Pancreas (tissue), 10 donors: ENCODE data around the gene KLK10. TPM values are rescaled to one million over a fixed set of nuclear protein-coding genes. Genes with fewer than 3 reads are reported as not detected.

Experiments used
- ATAC-seq, 4 donors: fragments of 200-7000 bp; cut with Tn5 transposase; one replicate each; pipeline versions ENCODE4 v1.8.0 to v1.9.1; 2020; ENCODE audit warnings: mild to moderate bottlenecking in 4 of 4, moderate library complexity in 4 of 4
- DNase-seq, 6 donors: peaks; one replicate each; pipeline ENCODE4 v3.0.0-alpha.2; 2020
- FAIRE-seq: peaks from 2 replicates; lab custom pipeline; 2012; peaks lifted over from hg19 to GRCh38; lab: Jason Lieb, UNC
- H3K27ac ChIP-seq, 4 donors: fragments of 200-600 bp; sonication (generic); 1 replicate in 3 of 4; 2 replicates in 1 of 4; pipeline versions ENCODE4 v1.5.0 to v1.8.0; 2020
- H3K27me3 ChIP-seq, 4 donors: fragments of 200-600 bp; one replicate each; pipeline ENCODE4 v1.8.0; 2021
- H3K36me3 ChIP-seq, 3 donors: fragments of 200-600 bp; sonication (generic) in 1 of 3; one replicate each; pipeline versions ENCODE4 v1.5.0 to v1.8.0; 2020 to 2021
- H3K4me1 ChIP-seq, 3 donors: fragments of 200-600 bp; one replicate each; pipeline ENCODE4 v1.8.0; 2021
- H3K4me3 ChIP-seq, 4 donors: fragments of 200-600 bp; sonication (generic) in 2 of 4; one replicate each; pipeline versions ENCODE4 v1.5.0 to v1.8.0; 2020 to 2021
- H3K9me3 ChIP-seq, 4 donors: fragments of 200-600 bp; one replicate each; pipeline ENCODE4 v1.8.0; 2021
- WGBS, 2 donors: extraction: QIAGEN DNeasy Blood & Tissue Kit; methylation state at CpG; one replicate each; pipeline ENCODE4 v1.1.7; 2013; 5-methylcytosine and 5-hydroxymethylcytosine counted together
- intact Hi-C, 3 donors: fragments of 100-400 bp; cut with DNase I; formaldehyde crosslinking; loops; one replicate each; pipeline versions ENCODE4 v1.11.1 to v1.14.2; 2022
- polyA plus RNA-seq, 2 donors: library from polyadenylated mRNA; stranded (reverse); fragments of 200-250 nt; gene quantifications; one replicate each; pipeline ENCODE4 v1.2.3, GENCODE V29; 2013
- total RNA-seq, 6 donors: library from RNA; stranded (reverse); fragmentation: NEBNext Ultra II Directional in 4 of 6; extraction: Animal tissue kit (Norgen Biotek cat#: 25700) in 4 of 6; gene quantifications; one replicate each; pipeline versions ENCODE4 v1.2.1 to v1.2.4, GENCODE V29; 2021 to 2023
- TF ChIP-seq, protein P1 (sequence below), 4 donors: fragments of 200-600 bp; sonication (generic) in 3 of 4; IDR thresholded peaks; one replicate each; pipeline versions ENCODE4 v1.5.0 to v1.8.0; 2021; ENCODE audit warnings: antibody characterized with exemption in 4 of 4
- donor health status: healthy with polysubstance abuse.
- donor health status: DM: no; HTN: no; CAD: no; lungs with moderate emphysema.
- donor health status: DM: no; HTN: no; CAD: no.
- donor health status: control.
- donor health status: control.
- donor health status: Bipolar disorder and iron deficiency.
- donor health status: DM: yes; HTN: yes; CAD: no.
- donor health status: DM: no; HTN: no; CAD: no.
- donor health status: DM: no; HTN: no; CAD: no.
- donor health status: DM: yes; HTN: yes; CAD: no.

Gene KLK10
- total and polyA plus RNA-seq, 8 donors = 0.15 to 1.7 (median 0.51) TPM

DNA sequence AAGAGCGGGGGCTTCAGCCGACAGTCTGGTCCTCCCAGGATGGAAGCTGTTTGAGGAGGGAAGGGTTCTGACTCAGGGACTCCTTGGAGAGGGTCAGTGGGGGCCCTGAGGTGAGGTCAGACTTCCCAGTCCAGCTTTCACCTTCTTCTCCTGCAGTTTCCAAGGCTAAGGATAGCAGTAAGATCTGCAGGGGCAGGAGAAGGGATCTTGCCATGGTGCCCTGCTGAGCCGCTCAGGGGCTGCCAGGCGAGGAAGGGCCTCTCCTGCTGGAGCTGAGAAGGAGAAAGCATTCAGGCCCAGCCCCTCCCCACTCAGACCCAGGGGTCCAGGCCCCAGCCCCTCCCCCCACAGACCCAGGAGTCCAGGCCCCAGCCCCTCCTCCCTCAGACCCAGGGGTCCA, 37.3 kb downstream of the KLK10 start:
- no peak overlapping the region for H3K27ac ChIP-seq
- TF ChIP-seq, protein P1, sequence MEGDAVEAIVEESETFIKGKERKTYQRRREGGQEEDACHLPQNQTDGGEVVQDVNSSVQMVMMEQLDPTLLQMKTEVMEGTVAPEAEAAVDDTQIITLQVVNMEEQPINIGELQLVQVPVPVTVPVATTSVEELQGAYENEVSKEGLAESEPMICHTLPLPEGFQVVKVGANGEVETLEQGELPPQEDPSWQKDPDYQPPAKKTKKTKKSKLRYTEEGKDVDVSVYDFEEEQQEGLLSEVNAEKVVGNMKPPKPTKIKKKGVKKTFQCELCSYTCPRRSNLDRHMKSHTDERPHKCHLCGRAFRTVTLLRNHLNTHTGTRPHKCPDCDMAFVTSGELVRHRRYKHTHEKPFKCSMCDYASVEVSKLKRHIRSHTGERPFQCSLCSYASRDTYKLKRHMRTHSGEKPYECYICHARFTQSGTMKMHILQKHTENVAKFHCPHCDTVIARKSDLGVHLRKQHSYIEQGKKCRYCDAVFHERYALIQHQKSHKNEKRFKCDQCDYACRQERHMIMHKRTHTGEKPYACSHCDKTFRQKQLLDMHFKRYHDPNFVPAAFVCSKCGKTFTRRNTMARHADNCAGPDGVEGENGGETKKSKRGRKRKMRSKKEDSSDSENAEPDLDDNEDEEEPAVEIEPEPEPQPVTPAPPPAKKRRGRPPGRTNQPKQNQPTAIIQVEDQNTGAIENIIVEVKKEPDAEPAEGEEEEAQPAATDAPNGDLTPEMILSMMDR (IDR thresholded peaks at IDR 0.05) = no peak
- no peak overlapping the region for H3K4me3 ChIP-seq
- no peaks in the 10 kb centered on the region for H3K9me3 ChIP-seq
- no peaks in the 10 kb centered on the region for H3K36me3 ChIP-seq
- no peaks in the 10 kb centered on the region for H3K4me1 ChIP-seq
- no peak for ATAC-seq
- WGBS, 2 donors = 72 to 76% methylated on average over 4 of the region's 4 CpGs
- no peaks in the 10 kb centered on the region for H3K27me3 ChIP-seq
- FAIRE-seq = no peak
- no peak for DNase-seq
- intact Hi-C loops = no loop called here

DNA sequence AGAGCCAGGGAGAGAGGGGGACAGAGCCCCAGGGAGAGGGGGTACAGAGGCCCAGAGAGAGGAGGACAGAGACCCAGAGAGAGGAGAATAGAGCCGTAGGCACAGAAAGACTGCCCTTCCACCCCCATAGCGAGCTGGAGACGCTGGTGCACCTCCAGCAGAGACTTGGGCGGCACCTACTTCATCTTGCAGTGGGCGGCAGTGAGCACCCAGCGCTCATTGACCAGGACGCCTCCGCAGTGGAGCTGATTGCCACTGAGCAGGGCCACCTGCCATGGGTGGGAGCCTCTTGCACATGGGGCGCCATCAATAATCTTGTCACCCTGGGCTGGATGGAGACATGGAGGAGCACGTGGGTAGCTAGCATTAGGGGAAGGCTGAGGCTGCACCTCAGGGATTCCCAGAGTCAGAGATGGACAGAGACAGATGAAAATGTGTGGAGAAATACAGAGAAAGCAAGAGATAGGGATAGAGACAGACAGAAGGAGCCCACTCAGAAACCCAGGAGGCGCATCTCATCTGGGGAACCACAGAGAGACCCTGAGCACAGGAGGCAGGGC, 37.8 kb downstream of the KLK10 start:
- 48 to 49% methylated on average over 11 of the region's 11 CpGs for WGBS, 2 donors
- no peaks in the 10 kb centered on the region for H3K4me1 ChIP-seq
- no peak for ATAC-seq
- H3K4me3 ChIP-seq = no peak overlapping the region
- no peak for DNase-seq
- H3K36me3 ChIP-seq = no peaks in the 10 kb centered on the region
- no peak overlapping the region for H3K27ac ChIP-seq
- H3K9me3 ChIP-seq = no peaks in the 10 kb centered on the region
- intact Hi-C loops = no loop called here
- TF ChIP-seq, protein P1 (IDR thresholded peaks at IDR 0.05) = no peak
- H3K27me3 ChIP-seq = no peaks in the 10 kb centered on the region
- FAIRE-seq = no peak

DNA sequence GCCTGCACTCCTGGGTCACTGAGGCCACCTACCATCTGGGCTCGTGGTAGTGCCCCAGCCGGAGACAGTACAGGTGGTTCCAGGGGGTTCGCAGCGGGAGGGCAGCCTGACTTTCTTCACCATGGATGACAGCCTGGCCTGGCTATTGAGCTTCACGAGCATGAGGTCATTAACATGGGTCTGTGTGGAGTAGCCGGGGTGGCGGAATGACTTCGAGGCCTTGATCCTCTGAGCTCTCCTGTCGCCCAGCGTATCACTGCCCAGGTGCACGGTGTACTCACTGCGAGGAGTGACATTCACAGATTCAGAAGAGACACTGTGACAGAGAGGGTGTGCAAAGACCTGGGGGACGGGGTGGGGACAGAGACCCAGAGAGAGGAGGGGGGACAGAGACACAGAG, 39.3 kb downstream of the KLK10 start:
- TF ChIP-seq, protein P1 (IDR thresholded peaks at IDR 0.05) = no peak
- no peak overlapping the region for H3K27ac ChIP-seq
- H3K9me3 ChIP-seq = no peaks in the 10 kb centered on the region
- ATAC-seq (no peak), DNase-seq (no peak), FAIRE-seq (no peak)
- 42 to 49% methylated on average over 13 of the region's 13 CpGs for WGBS, 2 donors
- H3K4me3 ChIP-seq = no peak overlapping the region
- no peaks in the 10 kb centered on the region for H3K4me1 ChIP-seq
- intact Hi-C loops = no loop called here
- H3K36me3 ChIP-seq = no peaks in the 10 kb centered on the region
- H3K27me3 ChIP-seq = peaks cover 0 to 3% (median 0%) of the 10 kb centered on the region in 4 donors

DNA sequence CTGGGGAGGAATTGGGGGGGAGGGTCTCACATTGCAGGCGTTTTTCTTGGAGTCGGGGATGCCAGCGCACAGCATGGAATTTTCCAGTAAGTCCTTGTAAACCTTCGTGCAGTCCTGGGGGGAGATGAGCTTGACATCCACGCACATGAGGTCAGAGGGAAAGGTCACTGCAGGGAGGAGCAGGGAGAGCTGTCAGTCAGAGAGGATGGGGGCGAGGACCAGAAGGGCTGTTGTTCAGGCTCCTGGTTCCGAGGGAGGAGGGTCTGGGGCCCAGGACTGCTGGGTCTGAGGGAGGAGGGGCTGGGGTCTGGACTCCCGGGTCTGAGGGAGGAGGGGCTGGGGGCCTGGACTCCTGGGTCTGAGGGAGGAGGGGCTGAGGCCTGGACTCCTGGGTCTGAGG, 39.8 kb downstream of the KLK10 start:
- Histone ChIP-seq H3K4me1 (no peaks in the 10 kb centered on the region), H3K36me3 (no peaks in the 10 kb centered on the region), H3K9me3 (no peaks in the 10 kb centered on the region), H3K27me3 (peaks cover 0 to 3% (median 0%) of the 10 kb centered on the region in 4 donors), H3K27ac (no peak overlapping the region), H3K4me3 (no peak overlapping the region)
- DNase-seq = no peak
- 34 to 35% methylated on average over 8 of the region's 8 CpGs for WGBS, 2 donors
- no peak for FAIRE-seq
- TF ChIP-seq, protein P1 (IDR thresholded peaks at IDR 0.05) = no peak
- intact Hi-C loops = no loop called here
- no peak for ATAC-seq

DNA sequence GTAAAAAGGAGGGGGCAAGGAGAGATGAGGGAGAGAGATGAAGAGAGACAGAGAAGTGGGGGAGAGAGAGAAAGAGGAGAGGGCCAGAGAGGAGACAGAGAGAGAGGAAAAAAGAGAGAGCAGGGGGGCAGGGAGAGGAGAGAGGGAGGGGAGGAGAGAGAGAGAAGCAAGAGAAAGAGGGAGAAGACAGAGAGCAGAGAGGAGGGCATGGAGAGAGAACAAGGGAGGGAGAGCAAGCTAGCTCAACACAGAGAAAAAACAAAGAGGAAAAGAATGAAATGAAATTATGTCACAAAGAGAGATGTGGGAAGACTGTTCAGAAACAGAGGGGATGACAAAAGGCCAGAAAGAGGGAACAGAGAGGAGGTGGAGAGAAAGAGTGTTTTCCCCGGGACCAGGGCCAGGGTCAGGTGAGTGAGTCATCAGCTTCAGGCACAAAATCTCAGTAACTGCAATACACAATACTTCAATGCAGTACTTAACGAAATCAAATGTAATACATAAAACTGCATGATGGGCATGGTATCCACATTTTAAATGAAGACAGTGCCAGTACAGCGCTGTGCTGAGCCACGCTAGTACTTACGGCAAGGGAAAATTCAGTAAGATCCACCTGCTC, 40.6 kb downstream of the KLK10 start:
- Histone ChIP-seq H3K36me3 (no peaks in the 10 kb centered on the region), H3K27ac (no peak overlapping the region), H3K4me1 (no peaks in the 10 kb centered on the region), H3K9me3 (no peaks in the 10 kb centered on the region), H3K4me3 (no peak overlapping the region), H3K27me3 (peaks cover 0 to 3% (median 0%) of the 10 kb centered on the region in 4 donors)
- intact Hi-C loops = no loop called here
- WGBS, 2 donors = 58 to 60% methylated on average over 5 of the region's 5 CpGs
- no peak for FAIRE-seq
- TF ChIP-seq, protein P1 (IDR thresholded peaks at IDR 0.05) = no peak
- ATAC-seq = no peak
- DNase-seq = no peak
